ENCODE measurements around the gene HSPG2.

HSPG2 gene

DNA sequence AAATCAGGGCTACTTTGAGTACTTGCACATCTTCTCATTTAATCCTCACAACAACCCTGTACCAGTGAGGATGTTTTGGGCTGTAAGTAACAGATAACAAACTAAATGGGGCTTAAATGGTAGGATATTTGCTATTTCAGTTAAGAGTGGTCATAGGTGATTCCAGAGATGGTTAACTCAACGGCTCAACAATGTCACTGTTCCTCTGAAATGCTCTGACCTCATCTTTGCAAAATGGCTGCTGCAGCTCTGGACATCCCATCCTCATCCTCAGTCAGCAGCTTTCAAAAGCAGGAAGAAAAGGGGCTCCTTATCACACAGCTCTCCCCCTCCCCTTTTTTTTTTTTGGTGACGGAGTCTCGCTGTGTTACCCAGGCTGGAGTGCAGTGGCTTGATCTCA is 123.6 kb downstream of the HSPG2 start:
- Histone ChIP-seq H3K36me3 (no peaks in the 10 kb centered on the region), H3K9me3 (no peaks in the 10 kb centered on the region), H3K4me3 (no peak overlapping the region), H3K4me1 (peaks cover 0 to 8% (median 6%) of the 10 kb centered on the region in 4 donors), H3K27ac (no peak overlapping the region), H3K27me3 (peaks cover 0 to 4% of the 10 kb centered on the region in 2 donors)
- no peak for DNase-seq
- intact Hi-C loops (cut with DNase I; ENCODE audit: low total_unique reads): no loop called here
- TF ChIP-seq, protein P1, sequence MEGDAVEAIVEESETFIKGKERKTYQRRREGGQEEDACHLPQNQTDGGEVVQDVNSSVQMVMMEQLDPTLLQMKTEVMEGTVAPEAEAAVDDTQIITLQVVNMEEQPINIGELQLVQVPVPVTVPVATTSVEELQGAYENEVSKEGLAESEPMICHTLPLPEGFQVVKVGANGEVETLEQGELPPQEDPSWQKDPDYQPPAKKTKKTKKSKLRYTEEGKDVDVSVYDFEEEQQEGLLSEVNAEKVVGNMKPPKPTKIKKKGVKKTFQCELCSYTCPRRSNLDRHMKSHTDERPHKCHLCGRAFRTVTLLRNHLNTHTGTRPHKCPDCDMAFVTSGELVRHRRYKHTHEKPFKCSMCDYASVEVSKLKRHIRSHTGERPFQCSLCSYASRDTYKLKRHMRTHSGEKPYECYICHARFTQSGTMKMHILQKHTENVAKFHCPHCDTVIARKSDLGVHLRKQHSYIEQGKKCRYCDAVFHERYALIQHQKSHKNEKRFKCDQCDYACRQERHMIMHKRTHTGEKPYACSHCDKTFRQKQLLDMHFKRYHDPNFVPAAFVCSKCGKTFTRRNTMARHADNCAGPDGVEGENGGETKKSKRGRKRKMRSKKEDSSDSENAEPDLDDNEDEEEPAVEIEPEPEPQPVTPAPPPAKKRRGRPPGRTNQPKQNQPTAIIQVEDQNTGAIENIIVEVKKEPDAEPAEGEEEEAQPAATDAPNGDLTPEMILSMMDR (IDR thresholded peaks at IDR 0.05): no peak

- H3K4me3 ChIP-seq: no peak within 1 kb of the TSS
- no peaks in the 10 kb centered on the region for H3K9me3 ChIP-seq
- H3K36me3 ChIP-seq: no peaks in the 10 kb centered on the region
- intact Hi-C loops (cut with DNase I; ENCODE audit: low total_unique reads): no loop called here
- TF ChIP-seq, protein P1 (IDR thresholded peaks at IDR 0.05): no peak
- no peak within 1 kb of the TSS for H3K27ac ChIP-seq
- H3K4me1 ChIP-seq: peaks cover 0 to 8% (median 6%) of the 10 kb centered on the region in 4 donors
- H3K27me3 ChIP-seq: peaks cover 0 to 4% of the 10 kb centered on the region in 2 donors
- DNase-seq: no peak
Observed at GRCh38 chr1:21811875-21812305, 125.2 kb downstream of the HSPG2 start, which contains the start of gene LDLRAD2. LDLRAD2 (plus strand) TSS chr1:21812265; CDS start chr1:21812452, 187 bp downstream.

DNA sequence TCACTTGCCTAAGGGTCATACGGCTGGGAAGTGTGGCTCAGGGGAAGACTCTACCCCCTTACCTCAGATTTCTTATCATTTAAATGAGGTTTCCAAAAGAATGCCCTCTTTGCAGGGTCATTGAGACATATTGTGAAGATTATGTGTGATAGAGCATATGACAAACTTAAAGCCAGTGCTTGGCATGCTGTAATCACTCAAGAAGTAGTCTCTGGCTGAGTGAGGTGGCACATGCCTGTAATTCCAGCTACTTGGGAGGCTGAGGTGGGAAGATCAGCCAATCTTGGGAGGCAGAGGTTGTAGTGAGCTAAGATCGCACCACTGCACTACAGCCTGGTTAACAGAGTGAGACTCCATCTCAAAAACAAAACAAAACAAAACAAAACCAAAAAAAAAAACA is 132.6 kb downstream of the HSPG2 start:
- no peak overlapping the region for H3K4me3 ChIP-seq
- H3K4me1 ChIP-seq: no peaks in the 10 kb centered on the region
- DNase-seq: no peak
- no peaks in the 10 kb centered on the region for H3K27me3 ChIP-seq
- TF ChIP-seq, protein P1 (IDR thresholded peaks at IDR 0.05): no peak
- H3K9me3 ChIP-seq: no peaks in the 10 kb centered on the region
- H3K27ac ChIP-seq: no peak overlapping the region
- intact Hi-C loops (cut with DNase I; ENCODE audit: low total_unique reads): no loop called here
- no peaks in the 10 kb centered on the region for H3K36me3 ChIP-seq

DNA sequence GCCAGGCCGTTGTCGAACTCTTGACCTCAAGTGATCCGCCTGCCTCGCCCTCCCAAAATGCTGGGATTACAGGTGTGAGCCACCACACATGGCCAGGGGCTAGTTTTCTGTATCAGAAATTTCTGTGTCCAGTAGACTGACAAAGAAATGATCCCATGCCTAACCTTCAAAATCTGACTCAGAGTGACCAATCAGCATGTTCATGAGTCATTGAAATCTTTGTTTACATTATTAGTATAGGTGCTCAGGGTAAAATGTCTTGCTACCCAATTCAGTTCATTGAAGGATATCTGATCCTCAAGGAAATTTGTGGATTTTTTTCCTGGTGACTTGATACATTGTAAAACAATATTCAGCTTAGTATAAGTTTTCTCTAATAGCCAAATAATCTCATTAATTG is 136.0 kb downstream of the HSPG2 start:
- H3K27me3 ChIP-seq: no peaks in the 10 kb centered on the region
- no peaks in the 10 kb centered on the region for H3K36me3 ChIP-seq
- H3K4me1 ChIP-seq: no peaks in the 10 kb centered on the region
- no peak for DNase-seq
- TF ChIP-seq, protein P1 (IDR thresholded peaks at IDR 0.05): no peak
- no peaks in the 10 kb centered on the region for H3K9me3 ChIP-seq
- intact Hi-C loops (cut with DNase I; ENCODE audit: low total_unique reads): no loop called here
- no peak overlapping the region for H3K4me3 ChIP-seq
- H3K27ac ChIP-seq: no peak overlapping the region

- H3K27ac ChIP-seq: no peak overlapping the region
- no peaks in the 10 kb centered on the region for H3K9me3 ChIP-seq
- H3K27me3 ChIP-seq: no peaks in the 10 kb centered on the region
- intact Hi-C loops (cut with DNase I; ENCODE audit: low total_unique reads): no loop called here
- no peaks in the 10 kb centered on the region for H3K4me1 ChIP-seq
- H3K4me3 ChIP-seq: no peak overlapping the region
- DNase-seq: no peak
- TF ChIP-seq, protein P1 (IDR thresholded peaks at IDR 0.05): no peak
- no peaks in the 10 kb centered on the region for H3K36me3 ChIP-seq
Observed at GRCh38 chr1:21799730-21800129, 137.4 kb downstream of the HSPG2 start.

DNA sequence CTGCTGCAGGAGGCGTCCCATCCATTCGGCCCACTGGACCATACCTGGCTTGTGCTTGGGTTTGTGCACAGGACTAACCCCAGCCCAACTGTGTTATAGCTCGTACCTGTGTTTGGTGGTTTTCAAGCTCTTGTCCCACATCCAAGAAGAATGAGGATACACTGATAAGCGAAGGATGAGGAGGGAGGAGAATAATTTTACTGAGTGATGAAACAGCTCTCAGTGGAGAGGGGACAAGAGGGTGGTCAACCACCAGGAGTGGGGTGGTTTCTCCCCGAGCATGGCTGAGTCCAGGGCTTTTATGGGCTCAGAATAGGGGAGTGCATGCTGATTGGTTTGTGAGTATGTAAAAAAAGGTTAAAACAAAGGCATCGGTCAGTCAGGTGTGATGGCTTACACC is 142.0 kb downstream of the HSPG2 start:
- DNase-seq: no peak
- TF ChIP-seq, protein P1 (IDR thresholded peaks at IDR 0.05): no peak
- Histone ChIP-seq H3K27me3 (no peaks in the 10 kb centered on the region), H3K9me3 (no peaks in the 10 kb centered on the region), H3K4me3 (no peak overlapping the region), H3K27ac (no peak overlapping the region), H3K36me3 (no peaks in the 10 kb centered on the region), H3K4me1 (no peaks in the 10 kb centered on the region)
- intact Hi-C loops (cut with DNase I; ENCODE audit: low total_unique reads): no loop called here

Measured in tibial artery (tissue), 4 donors.